Measurements from ENCODE around the gene SEMA3D. TPM values are rescaled to one million over a fixed set of nuclear protein-coding genes. Genes with fewer than 3 reads are reported as not detected.

The SEMA3D gene
- total and polyA plus RNA-seq, 2 experiments from 2014 or later = 1.5 to 7.2 TPM

- TF ChIP-seq CREB1 (CRISPR knock-in tag; IDR thresholded peaks at IDR 0.05; ENCODE audit: low read depth) (no peak), EZH2phosphoT487 (IDR thresholded peaks at IDR 0.05; ENCODE audit: unreplicated experiment) (no peak), ZNF114 (CRISPR knock-in tag; IDR thresholded peaks at IDR 0.05) (no peak), STAT1 (IDR thresholded peaks at IDR 0.05; ENCODE audit: unreplicated experiment) (no peak), JUNB (IDR thresholded peaks at IDR 0.05; ENCODE audit: unreplicated experiment) (no peak), POLR2AphosphoS5 (IDR thresholded peaks at IDR 0.05; ENCODE audit: low read depth) (no peak), EZH2 (IDR thresholded peaks at IDR 0.05; ENCODE audit: low read depth, unreplicated experiment) (no peak)
- TF ChIP-seq, protein P1, sequence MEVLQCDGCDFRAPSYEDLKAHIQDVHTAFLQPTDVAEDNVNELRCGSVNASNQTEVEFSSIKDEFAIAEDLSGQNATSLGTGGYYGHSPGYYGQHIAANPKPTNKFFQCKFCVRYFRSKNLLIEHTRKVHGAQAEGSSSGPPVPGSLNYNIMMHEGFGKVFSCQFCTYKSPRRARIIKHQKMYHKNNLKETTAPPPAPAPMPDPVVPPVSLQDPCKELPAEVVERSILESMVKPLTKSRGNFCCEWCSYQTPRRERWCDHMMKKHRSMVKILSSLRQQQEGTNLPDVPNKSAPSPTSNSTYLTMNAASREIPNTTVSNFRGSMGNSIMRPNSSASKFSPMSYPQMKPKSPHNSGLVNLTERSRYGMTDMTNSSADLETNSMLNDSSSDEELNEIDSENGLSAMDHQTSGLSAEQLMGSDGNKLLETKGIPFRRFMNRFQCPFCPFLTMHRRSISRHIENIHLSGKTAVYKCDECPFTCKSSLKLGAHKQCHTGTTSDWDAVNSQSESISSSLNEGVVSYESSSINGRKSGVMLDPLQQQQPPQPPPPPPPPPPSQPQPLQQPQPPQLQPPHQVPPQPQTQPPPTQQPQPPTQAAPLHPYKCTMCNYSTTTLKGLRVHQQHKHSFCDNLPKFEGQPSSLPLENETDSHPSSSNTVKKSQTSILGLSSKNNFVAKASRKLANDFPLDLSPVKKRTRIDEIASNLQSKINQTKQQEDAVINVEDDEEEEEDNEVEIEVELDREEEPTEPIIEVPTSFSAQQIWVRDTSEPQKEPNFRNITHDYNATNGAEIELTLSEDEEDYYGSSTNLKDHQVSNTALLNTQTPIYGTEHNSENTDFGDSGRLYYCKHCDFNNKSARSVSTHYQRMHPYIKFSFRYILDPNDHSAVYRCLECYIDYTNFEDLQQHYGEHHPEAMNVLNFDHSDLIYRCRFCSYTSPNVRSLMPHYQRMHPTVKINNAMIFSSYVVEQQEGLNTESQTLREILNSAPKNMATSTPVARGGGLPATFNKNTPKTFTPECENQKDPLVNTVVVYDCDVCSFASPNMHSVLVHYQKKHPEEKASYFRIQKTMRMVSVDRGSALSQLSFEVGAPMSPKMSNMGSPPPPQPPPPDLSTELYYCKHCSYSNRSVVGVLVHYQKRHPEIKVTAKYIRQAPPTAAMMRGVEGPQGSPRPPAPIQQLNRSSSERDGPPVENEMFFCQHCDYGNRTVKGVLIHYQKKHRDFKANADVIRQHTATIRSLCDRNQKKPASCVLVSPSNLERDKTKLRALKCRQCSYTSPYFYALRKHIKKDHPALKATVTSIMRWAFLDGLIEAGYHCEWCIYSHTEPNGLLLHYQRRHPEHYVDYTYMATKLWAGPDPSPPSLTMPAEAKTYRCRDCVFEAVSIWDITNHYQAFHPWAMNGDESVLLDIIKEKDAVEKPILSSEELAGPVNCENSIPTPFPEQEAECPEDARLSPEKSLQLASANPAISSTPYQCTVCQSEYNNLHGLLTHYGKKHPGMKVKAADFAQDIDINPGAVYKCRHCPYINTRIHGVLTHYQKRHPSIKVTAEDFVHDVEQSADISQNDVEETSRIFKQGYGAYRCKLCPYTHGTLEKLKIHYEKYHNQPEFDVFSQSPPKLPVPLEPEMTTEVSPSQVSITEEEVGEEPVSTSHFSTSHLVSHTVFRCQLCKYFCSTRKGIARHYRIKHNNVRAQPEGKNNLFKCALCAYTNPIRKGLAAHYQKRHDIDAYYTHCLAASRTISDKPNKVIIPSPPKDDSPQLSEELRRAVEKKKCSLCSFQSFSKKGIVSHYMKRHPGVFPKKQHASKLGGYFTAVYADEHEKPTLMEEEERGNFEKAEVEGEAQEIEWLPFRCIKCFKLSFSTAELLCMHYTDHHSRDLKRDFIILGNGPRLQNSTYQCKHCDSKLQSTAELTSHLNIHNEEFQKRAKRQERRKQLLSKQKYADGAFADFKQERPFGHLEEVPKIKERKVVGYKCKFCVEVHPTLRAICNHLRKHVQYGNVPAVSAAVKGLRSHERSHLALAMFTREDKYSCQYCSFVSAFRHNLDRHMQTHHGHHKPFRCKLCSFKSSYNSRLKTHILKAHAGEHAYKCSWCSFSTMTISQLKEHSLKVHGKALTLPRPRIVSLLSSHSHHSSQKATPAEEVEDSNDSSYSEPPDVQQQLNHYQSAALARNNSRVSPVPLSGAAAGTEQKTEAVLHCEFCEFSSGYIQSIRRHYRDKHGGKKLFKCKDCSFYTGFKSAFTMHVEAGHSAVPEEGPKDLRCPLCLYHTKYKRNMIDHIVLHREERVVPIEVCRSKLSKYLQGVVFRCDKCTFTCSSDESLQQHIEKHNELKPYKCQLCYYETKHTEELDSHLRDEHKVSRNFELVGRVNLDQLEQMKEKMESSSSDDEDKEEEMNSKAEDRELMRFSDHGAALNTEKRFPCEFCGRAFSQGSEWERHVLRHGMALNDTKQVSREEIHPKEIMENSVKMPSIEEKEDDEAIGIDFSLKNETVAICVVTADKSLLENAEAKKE (CRISPR knock-in tag; IDR thresholded peaks at IDR 0.05) = no peak
- TF ChIP-seq, protein P2, sequence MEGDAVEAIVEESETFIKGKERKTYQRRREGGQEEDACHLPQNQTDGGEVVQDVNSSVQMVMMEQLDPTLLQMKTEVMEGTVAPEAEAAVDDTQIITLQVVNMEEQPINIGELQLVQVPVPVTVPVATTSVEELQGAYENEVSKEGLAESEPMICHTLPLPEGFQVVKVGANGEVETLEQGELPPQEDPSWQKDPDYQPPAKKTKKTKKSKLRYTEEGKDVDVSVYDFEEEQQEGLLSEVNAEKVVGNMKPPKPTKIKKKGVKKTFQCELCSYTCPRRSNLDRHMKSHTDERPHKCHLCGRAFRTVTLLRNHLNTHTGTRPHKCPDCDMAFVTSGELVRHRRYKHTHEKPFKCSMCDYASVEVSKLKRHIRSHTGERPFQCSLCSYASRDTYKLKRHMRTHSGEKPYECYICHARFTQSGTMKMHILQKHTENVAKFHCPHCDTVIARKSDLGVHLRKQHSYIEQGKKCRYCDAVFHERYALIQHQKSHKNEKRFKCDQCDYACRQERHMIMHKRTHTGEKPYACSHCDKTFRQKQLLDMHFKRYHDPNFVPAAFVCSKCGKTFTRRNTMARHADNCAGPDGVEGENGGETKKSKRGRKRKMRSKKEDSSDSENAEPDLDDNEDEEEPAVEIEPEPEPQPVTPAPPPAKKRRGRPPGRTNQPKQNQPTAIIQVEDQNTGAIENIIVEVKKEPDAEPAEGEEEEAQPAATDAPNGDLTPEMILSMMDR (conservative IDR thresholded peaks at IDR 0.05; ENCODE audit: low read depth in 2 of 2) = no peak
- H3K4me3 ChIP-seq = no peak overlapping the region
- no peaks in the 10 kb centered on the region for H3F3A ChIP-seq (replicated peaks; ENCODE audit: low read depth)
- no peaks in the 10 kb centered on the region for H3K36me3 ChIP-seq (ENCODE audit: insufficient read depth)
- no peaks in the 10 kb centered on the region for H3K27me3 Mint-ChIP-seq (ENCODE audit: insufficient read depth, low read depth, poor library complexity)
- H3K27ac ChIP-seq (ENCODE audit: low read depth) = peak overlapping the region; percentile 11
- no peak overlapping the region for H2AFZ ChIP-seq
- H3K4me2 ChIP-seq = peak overlapping the region; percentile 46; the same call in 1 of the 2 replicates
- no peaks in the 10 kb centered on the region for H3K36me3 Mint-ChIP-seq (ENCODE audit: low read depth)
- H3K27ac Mint-ChIP-seq = peak overlapping the region; percentile 85; the same call in 1 of the 2 replicates
- H3K27me3 ChIP-seq (ENCODE audit: insufficient read depth) = no peaks in the 10 kb centered on the region
- H3K9me2 ChIP-seq (ENCODE audit: insufficient read depth) = no peaks in the 10 kb centered on the region
- H3K4me1 Mint-ChIP-seq = peaks cover 28% of the 10 kb centered on the region
- no peaks in the 10 kb centered on the region for H3K9me3 Mint-ChIP-seq
- peaks cover 19% of the 10 kb centered on the region for H3K4me1 ChIP-seq (ENCODE audit: insufficient read depth)
- DNase-seq (ENCODE audit: low spot score) (no peak), ATAC-seq (no peak; the same call in 2 of the 3 replicates)
- no peaks in the 10 kb centered on the region for H4K20me1 ChIP-seq (replicated peaks; ENCODE audit: insufficient read depth)
- H3K79me2 ChIP-seq (replicated peaks; ENCODE audit: insufficient read depth) = no peaks in the 10 kb centered on the region
- H3K4me3 Mint-ChIP-seq = no peak overlapping the region
Observed at GRCh38 chr7:85019778-85020177, 167.1 kb downstream of the SEMA3D start.

Data from GM23338 (cell line).